Measurements from ENCODE around the gene LDLRAD3.

Gene LDLRAD3

DNA sequence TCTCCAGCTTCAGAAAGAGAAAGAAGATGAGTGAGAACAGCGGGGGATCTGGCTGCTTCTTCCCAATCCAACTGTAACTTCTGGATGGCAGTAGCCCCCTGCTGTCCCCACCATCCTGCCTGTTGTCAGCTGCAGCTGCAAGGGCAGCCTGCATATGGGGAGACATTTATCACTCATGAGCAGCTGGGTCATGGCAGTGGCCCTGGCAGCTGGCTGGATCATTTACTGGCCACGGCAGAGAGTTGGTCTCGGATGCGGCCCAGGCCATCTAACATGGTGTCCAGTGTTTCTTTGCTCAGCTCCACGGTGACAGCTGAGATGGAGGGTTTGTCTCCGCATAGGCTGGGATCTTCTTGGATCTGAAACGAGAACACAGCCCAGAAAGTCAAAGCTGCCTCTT lies 330.6 kb downstream of the LDLRAD3 start:
- DNase-seq (ENCODE audit: low read depth), result no peak

DNA sequence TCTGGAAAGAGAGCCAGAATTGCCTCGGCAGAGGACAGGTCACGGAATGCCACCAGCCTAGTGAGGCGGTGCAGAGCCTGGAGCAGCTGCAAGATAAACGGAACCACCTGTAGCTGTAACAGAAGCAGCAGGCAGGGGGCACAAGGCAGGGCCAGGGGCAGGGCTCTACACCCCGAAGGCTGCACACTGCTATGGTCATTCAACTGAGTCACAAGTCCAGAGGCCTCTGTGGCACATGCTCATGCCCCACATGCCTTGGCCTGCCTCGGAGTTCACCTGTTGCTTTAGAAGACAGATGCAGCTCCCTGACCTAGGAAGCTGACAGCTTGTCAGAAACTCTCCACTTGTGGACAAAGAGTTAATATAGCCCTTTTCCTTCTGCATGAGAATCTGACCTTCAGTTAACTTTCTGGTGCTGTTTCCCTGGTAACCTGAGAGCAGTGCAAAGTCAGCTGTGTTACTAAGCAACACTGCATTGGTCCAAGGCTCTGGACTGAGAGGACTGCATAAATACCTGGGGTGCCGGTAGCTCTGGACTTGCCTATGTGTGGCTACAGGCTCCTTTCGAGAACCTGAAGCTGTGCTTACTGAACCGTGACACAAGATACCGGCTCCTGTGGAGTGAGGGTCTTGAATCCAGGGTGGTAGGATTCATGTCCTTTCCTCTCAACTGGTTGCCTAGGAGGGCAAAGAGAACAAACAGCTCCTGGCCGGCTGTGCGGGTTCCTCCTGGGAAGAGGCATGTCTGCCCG lies 334.8 kb downstream of the LDLRAD3 start:
- no peak for DNase-seq (ENCODE audit: low read depth)

DNA sequence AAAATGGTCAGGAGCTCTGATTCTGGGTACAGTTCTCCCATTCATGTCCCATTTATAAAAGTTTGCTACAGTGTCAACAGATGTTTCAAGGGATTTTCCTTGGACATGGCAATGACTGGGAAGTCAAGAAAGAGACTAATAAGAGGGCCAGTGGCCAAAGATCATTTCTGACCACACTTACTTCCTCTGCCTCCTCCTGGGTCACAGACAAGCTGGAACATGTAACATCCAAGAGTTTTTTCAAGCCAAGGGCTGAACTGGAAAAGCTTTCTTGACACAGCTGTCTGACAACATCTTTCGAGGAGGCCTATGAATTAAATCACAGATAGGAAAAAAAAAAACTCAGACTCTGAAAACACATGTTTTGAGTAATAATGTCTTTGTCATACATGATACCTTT lies 336.7 kb downstream of the LDLRAD3 start:
- DNase-seq (ENCODE audit: low read depth), result no peak
